ENCODE data around the gene YARS2. TPM values are rescaled to one million over a fixed set of nuclear protein-coding genes. Genes with fewer than 3 reads are reported as not detected.
A peak's percentile ranks its signal among the peaks of the same experiment; 100 is the strongest.

Gene YARS2
- 10 to 100 TPM; 13.2 to 24.0 (median 16.7) TPM for total RNA-seq

DNA sequence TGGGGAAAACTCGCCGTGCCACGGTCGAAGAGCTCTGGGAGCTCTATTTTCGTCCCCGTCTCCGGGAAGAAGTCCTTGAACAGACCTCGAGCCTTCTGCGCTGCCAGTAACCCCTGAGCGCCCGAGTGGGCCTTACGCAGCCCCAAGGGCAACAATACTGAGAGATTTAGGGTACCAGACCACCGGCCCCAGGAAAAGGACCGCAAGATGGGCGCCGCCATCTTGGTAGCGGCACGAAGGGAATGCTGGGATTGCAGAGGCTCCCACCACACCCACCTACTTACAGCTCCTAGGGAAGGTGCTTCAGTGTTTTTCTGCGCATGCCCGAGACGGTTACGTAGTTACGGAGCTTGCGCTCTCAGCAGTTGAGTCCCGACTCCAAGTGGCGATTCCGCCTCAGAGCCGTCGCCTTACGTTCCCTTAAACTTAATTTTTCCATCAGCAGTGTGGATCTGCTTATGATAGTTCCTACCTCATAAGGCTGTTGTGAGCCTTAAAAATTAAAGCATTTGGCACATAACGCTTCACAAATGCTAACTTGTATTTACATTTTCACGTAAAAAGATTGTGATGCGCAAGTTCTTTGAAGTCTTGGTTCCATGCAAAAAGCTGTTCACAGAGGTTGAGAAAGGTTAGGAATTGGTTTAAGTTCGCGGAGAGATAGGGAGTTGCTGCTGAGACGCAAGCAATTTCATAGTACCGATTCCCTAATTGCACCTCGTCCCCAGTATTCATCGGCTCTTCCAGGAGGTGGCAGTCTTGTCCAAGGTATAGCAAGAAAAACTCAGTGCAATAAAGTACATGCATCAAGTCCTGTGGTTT is at the start of gene YARS2:
TSS of gene YARS2 (minus strand) at position 244 of the 822 bp plus-strand sequence. CDS start at position 221, 23 bp downstream.
- Histone ChIP-seq H3K36me3 (peaks cover 0 to 30% of the 10 kb centered on the region in 2 donors), H3K9me3 (no peaks in the 10 kb centered on the region), H3K27ac (peak within 1 kb of the TSS; percentile 89 to 100 (median 95)), H3K27me3 (no peaks in the 10 kb centered on the region), H3K4me3 (peak within 1 kb of the TSS; percentile 92 to 100), H3K4me1 (peaks cover 0 to 27% (median 10%) of the 10 kb centered on the region in 3 donors)
- peak; percentile 37 for TF ChIP-seq POLR2AphosphoS5 (IDR thresholded peaks at IDR 0.05)
- TF ChIP-seq, protein P1, sequence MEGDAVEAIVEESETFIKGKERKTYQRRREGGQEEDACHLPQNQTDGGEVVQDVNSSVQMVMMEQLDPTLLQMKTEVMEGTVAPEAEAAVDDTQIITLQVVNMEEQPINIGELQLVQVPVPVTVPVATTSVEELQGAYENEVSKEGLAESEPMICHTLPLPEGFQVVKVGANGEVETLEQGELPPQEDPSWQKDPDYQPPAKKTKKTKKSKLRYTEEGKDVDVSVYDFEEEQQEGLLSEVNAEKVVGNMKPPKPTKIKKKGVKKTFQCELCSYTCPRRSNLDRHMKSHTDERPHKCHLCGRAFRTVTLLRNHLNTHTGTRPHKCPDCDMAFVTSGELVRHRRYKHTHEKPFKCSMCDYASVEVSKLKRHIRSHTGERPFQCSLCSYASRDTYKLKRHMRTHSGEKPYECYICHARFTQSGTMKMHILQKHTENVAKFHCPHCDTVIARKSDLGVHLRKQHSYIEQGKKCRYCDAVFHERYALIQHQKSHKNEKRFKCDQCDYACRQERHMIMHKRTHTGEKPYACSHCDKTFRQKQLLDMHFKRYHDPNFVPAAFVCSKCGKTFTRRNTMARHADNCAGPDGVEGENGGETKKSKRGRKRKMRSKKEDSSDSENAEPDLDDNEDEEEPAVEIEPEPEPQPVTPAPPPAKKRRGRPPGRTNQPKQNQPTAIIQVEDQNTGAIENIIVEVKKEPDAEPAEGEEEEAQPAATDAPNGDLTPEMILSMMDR (IDR thresholded peaks at IDR 0.05), result peak; percentile 65 to 84 (median 74)
- peak; percentile 28 to 54 for TF ChIP-seq POLR2A (IDR thresholded peaks at IDR 0.05)
- TF ChIP-seq EP300 (IDR thresholded peaks at IDR 0.05), result no peak
- 0% methylated on average over 21 to 24 of the region's 39 CpGs for WGBS, 2 donors (ENCODE audit: low coverage in 1 of 2)
- ATAC-seq, result peak; percentile 99

DNA sequence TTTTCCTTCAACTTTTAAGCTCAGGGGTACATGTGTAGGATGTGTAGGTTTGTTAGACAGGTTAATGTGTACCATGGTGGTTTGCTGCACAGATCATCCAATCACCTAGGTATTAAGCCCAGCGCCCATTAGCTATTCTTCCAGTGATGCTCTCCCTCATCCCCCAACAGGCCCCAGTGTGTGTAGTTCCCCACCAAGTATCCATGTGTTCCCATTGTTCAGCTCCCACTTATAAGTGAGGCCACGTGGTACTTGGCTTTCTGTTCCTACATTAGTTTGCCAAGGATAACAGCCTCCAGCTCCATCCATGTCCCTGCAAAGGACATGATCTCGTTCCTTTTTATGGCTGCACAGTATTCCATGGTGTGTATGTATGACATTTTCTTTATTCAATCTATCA is 48.6 kb upstream of the YARS2 start:
- WGBS, 2 donors (ENCODE audit: low coverage in 1 of 2), result 83 to 86% methylated on average over 2 to 3 of the region's 3 CpGs
- Histone ChIP-seq H3K27ac (no peak overlapping the region), H3K27me3 (no peaks in the 10 kb centered on the region), H3K4me1 (no peaks in the 10 kb centered on the region), H3K9me3 (peaks cover 0 to 16% (median 0%) of the 10 kb centered on the region in 3 donors), H3K4me3 (no peak overlapping the region), H3K36me3 (no peaks in the 10 kb centered on the region)
- no peak for ATAC-seq
- no peak for TF ChIP-seq EP300 (IDR thresholded peaks at IDR 0.05)
- TF ChIP-seq, protein P1 (IDR thresholded peaks at IDR 0.05), result no peak
- no peak for TF ChIP-seq POLR2AphosphoS5 (IDR thresholded peaks at IDR 0.05)
- no peak for TF ChIP-seq POLR2A (IDR thresholded peaks at IDR 0.05)

DNA sequence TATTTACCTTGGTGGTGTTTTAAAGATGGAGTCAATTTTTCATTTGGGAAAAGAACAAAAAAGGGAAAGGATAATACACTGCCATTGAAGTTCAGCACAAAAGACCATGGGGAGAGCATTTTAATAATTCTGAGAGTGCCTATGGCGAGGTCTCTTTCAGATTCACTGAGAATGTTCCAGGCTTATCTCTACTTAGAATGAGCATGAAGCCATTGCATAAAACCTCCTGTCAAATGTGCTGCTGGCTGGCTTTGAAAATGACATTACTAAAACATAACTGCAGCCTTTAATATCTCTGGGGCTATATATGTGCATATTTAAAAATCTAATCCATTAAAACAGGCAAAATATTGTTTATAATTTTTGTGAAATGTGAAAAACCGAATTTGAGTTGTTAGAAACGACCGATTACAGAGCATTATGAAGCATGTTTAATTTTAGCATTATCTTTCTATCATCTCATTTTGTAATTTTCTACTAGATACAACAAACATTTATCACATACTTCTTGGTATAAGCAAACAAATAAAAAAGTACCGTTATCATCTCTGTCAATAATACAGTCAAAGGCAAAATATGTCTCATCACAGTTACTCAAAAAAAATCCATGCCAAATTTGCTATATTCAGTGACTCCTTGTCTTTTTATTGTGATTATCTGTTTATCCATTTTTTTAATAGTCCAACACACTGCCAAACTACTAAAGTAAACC is 45.7 kb upstream of the YARS2 start:
- Histone ChIP-seq H3K27ac (no peak overlapping the region), H3K4me3 (no peak overlapping the region), H3K36me3 (no peaks in the 10 kb centered on the region), H3K27me3 (no peaks in the 10 kb centered on the region), H3K4me1 (no peaks in the 10 kb centered on the region), H3K9me3 (peaks cover 0 to 7% (median 0%) of the 10 kb centered on the region in 3 donors)
- no peak for TF ChIP-seq POLR2AphosphoS5 (IDR thresholded peaks at IDR 0.05)
- no peak for TF ChIP-seq POLR2A (IDR thresholded peaks at IDR 0.05)
- TF ChIP-seq, protein P1 (IDR thresholded peaks at IDR 0.05), result no peak
- TF ChIP-seq EP300 (IDR thresholded peaks at IDR 0.05), result no peak
- ATAC-seq, result no peak
- WGBS, 2 donors (ENCODE audit: low coverage in 1 of 2), result 52 to 60% methylated on average over 5 of the region's 5 CpGs

DNA sequence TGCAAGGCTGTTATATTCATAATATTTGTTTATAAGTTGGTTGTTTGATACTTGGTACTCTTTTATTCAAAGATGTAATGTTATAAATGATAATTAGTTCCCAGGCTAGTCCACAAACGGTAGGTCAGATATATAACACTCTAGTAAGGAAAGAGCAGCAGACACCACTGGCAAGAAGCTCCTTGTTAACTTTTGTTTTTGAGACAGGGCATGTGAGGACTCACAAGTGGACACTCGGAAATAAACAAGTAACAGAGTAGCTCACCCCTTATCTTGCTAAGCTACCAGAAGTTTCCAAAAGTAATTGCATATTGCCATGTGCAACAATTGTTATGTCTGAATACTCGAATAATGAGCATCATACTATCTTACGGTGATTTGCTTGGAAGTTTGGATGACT is 38.6 kb upstream of the YARS2 start:
- Histone ChIP-seq H3K27me3 (no peaks in the 10 kb centered on the region), H3K36me3 (no peaks in the 10 kb centered on the region), H3K4me3 (no peak overlapping the region), H3K27ac (no peak overlapping the region), H3K4me1 (no peaks in the 10 kb centered on the region), H3K9me3 (no peaks in the 10 kb centered on the region)
- 41 to 90% methylated on average over 3 to 4 of the region's 4 CpGs for WGBS, 2 donors (ENCODE audit: low coverage in 1 of 2)
- no peak for ATAC-seq
- no peak for TF ChIP-seq POLR2AphosphoS5 (IDR thresholded peaks at IDR 0.05)
- TF ChIP-seq, protein P1 (IDR thresholded peaks at IDR 0.05), result no peak
- TF ChIP-seq EP300 (IDR thresholded peaks at IDR 0.05), result no peak
- no peak for TF ChIP-seq POLR2A (IDR thresholded peaks at IDR 0.05)
